GM23248 (cell line): ENCODE data around the gene IL1F10. TPM values are rescaled to one million over a fixed set of nuclear protein-coding genes. Genes with fewer than 3 reads are reported as not detected.

Source experiments
- DNase-seq: peaks from one replicate; pipeline ENCODE4 v3.0.0-alpha.2; 2015
- H2AFZ ChIP-seq: fragments of 200-600 bp; sonication (generic); 2 replicates; pipeline ENCODE4 v1.6.1; 2016; ENCODE audit warnings: antibody characterized with exemption
- H3F3A ChIP-seq: fragments of 200-600 bp; sonication (generic); 2 replicates; pipeline ENCODE4 v1.6.1; 2016; ENCODE audit warnings: mild to moderate bottlenecking, antibody characterized with exemption, mixed run types; ENCODE audit not compliant: insufficient read depth
- H3K27ac ChIP-seq: fragments of 200-600 bp; sonication (generic); 2 replicates; pipeline ENCODE4 v1.5.1; 2016; ENCODE audit warnings: mild to moderate bottlenecking
- H3K27me3 ChIP-seq: fragments of 200-600 bp; sonication (generic); replicated peaks from 2 replicates; pipeline ENCODE4 v1.6.1; 2016; ENCODE audit warnings: mild to moderate bottlenecking; ENCODE audit not compliant: insufficient read depth
- H3K36me3 ChIP-seq: fragments of 200-600 bp; sonication (generic); 2 replicates; pipeline ENCODE4 v1.6.1; 2016; ENCODE audit warnings: low read depth, mild to moderate bottlenecking
- H3K4me1 ChIP-seq: fragments of 200-600 bp; sonication (generic); 2 replicates; pipeline ENCODE4 v1.6.1; 2016; ENCODE audit warnings: mild to moderate bottlenecking; ENCODE audit not compliant: insufficient read depth
- H3K4me2 ChIP-seq: fragments of 200-600 bp; sonication (generic); one replicate; pipeline ENCODE4 v1.6.1; 2016; ENCODE audit warnings: mild to moderate bottlenecking; ENCODE audit not compliant: unreplicated experiment
- H3K4me3 ChIP-seq: fragments of 200-600 bp; sonication (generic); 2 replicates; pipeline ENCODE4 v1.5.1; 2016; ENCODE audit warnings: mild to moderate bottlenecking
- H3K79me2 ChIP-seq: fragments of 200-600 bp; sonication (generic); 2 replicates; pipeline ENCODE4 v1.6.1; 2016; ENCODE audit warnings: mild to moderate bottlenecking; ENCODE audit not compliant: insufficient read depth
- H3K9ac ChIP-seq: fragments of 200-600 bp; sonication (generic); 2 replicates; pipeline ENCODE4 v1.6.1; 2016; ENCODE audit warnings: mild to moderate bottlenecking
- H3K9me2 ChIP-seq: fragments of 200-600 bp; sonication (generic); 2 replicates; pipeline ENCODE4 v1.6.1; 2016; ENCODE audit warnings: mixed run types, mild to moderate bottlenecking, moderate library complexity; ENCODE audit not compliant: insufficient read depth
- H3K9me3 ChIP-seq: fragments of 200-600 bp; sonication (generic); one replicate; pipeline ENCODE4 v1.6.1; 2017; ENCODE audit warnings: low read depth
- H4K20me1 ChIP-seq: fragments of 200-600 bp; sonication (generic); 2 replicates; pipeline ENCODE4 v1.6.0; 2016; ENCODE audit not compliant: insufficient read depth
- EZH2 ChIP-seq: fragments of 200-600 bp; sonication (generic); IDR thresholded peaks from 2 replicates; pipeline ENCODE4 v1.6.1; 2018; ENCODE audit warnings: antibody characterized with exemption, mild to moderate bottlenecking; ENCODE audit not compliant: insufficient read depth, poor library complexity, severe bottlenecking
- EZH2phosphoT487 ChIP-seq: fragments of 200-600 bp; sonication (generic); IDR thresholded peaks from 2 replicates; pipeline ENCODE4 v1.6.1; 2018; ENCODE audit warnings: antibody characterized with exemption, moderate library complexity, mild to moderate bottlenecking, low read depth; ENCODE audit not compliant: insufficient read depth
- whole genome bisulfite sequencing, 2 experiments: methylation state at CpG; one replicate each; pipeline ENCODE4 v1.1.6; 2015 to 2017; ENCODE audit warnings: low lambda C conversion rate in 2 of 2, low coverage in 1 of 2; ENCODE audit errors: missing lambda C conversion rate in 2 of 2; 5-methylcytosine and 5-hydroxymethylcytosine counted together
- in situ Hi-C: fragments of 300-500 bp; cut with MboI; formaldehyde crosslinking; loops from 2 replicates; pipeline ENCODE4 v1.15.0; 2020
- polyA plus RNA-seq: library from polyadenylated mRNA; unstranded; fragments of >200 nt; fragmentation: Nextera tagmentation; extraction: Ambion mirVana; gene quantifications from 2 replicates; pipeline ENCODE4 v1.2.1, GENCODE V29; 2016
- total RNA-seq: library from RNA; depleted of rRNA; stranded (reverse); fragments of >200 nt; shearing (Covaris generic); gene quantifications from 2 replicates; pipeline ENCODE4 v1.2.3, GENCODE V29; 2014

IL1F10 gene
- total and polyA plus RNA-seq, 2 experiments from 2014 or later: not detected

DNA sequence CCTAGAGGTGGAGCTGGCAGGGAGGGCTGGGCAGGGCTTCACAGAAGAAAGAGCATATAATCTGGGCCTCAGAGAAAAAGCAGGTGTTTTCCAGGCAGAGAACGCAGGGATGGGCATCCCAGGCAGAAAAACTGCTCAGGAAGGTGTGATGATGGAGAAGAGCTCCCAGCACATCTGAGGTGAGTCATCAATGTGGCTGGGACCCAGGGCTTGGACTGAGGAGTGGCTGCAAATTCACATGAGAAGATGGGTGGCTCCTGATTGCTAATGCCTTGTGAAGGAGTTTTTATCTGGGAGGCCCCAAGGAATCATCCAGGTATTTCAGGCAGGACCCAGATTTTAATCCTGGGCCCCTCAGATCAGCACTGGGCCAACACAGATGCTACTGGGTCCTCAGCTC is 10.2 kb downstream of the IL1F10 start:
- Histone ChIP-seq H3K9me2 (no peaks in the 10 kb centered on the region), H2AFZ (no peak overlapping the region), H3K27me3 (peaks cover 18% of the 10 kb centered on the region; the same call in 1 of the 2 replicates), H3K9ac (no peak overlapping the region), H3K36me3 (no peaks in the 10 kb centered on the region), H3K4me2 (peak overlapping the region; percentile 23), H3F3A (peaks cover 5% of the 10 kb centered on the region; the same call in 1 of the 2 replicates), H3K4me3 (no peak overlapping the region), H3K9me3 (no peaks in the 10 kb centered on the region), H3K4me1 (peaks cover 12% of the 10 kb centered on the region), H3K79me2 (no peaks in the 10 kb centered on the region), H3K27ac (peak overlapping the region; percentile 40), H4K20me1 (no peaks in the 10 kb centered on the region)
- 13 to 53% methylated on average over 1 of the region's 1 CpG for WGBS, 2 experiments
- TF ChIP-seq EZH2phosphoT487 (no peak), EZH2 (no peak)
- peak; percentile 68 for DNase-seq
- in situ Hi-C loops: no loop called here

DNA sequence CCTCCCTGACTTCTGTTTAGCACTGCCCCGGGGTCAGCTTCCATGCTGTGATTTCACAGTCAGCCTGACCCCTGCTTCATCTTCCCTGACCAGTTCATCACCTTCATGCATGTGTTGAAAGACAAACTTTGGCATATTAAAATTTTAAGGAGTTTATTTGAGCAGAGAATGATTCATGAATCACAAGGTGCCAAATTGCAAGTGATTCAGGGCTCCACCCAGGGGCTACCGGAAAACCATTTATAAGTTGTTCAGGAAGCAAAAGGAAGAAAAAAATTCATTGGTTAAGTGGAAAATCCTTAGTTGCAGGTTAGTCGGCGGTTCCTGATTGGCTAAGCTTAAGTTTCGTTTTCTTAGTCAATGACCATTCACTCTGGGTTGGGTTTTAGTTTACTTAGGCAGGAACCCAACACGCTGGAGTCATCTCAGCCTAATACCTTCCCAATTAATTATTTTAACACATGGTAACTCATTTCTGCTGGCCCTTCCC is 10.6 kb downstream of the IL1F10 start:
- H3K36me3 ChIP-seq: no peaks in the 10 kb centered on the region
- no peak overlapping the region for H3K4me3 ChIP-seq
- H3K9me3 ChIP-seq: no peaks in the 10 kb centered on the region
- no peaks in the 10 kb centered on the region for H4K20me1 ChIP-seq
- H3K27me3 ChIP-seq: peaks cover 18% of the 10 kb centered on the region; the same call in 1 of the 2 replicates
- peak; percentile 81 for DNase-seq
- H3K9ac ChIP-seq: no peak overlapping the region
- no peak for TF ChIP-seq EZH2
- no peak for TF ChIP-seq EZH2phosphoT487
- no peak overlapping the region for H2AFZ ChIP-seq
- H3K27ac ChIP-seq: peak overlapping the region; percentile 40
- H3K4me1 ChIP-seq: peaks cover 12% of the 10 kb centered on the region
- in situ Hi-C loops: no loop called here
- 28 to 31% methylated on average over 6 of the region's 6 CpGs for WGBS, 2 experiments
- H3K9me2 ChIP-seq: no peaks in the 10 kb centered on the region
- H3K4me2 ChIP-seq: peak overlapping the region; percentile 23
- H3F3A ChIP-seq: peaks cover 5% of the 10 kb centered on the region; the same call in 1 of the 2 replicates
- no peaks in the 10 kb centered on the region for H3K79me2 ChIP-seq

GRCh38 chr2:113079131-113079530 is 11.4 kb downstream of the IL1F10 start:
- Histone ChIP-seq H3K27ac (no peak overlapping the region), H3K4me2 (no peak overlapping the region), H3F3A (peaks cover 5% of the 10 kb centered on the region; the same call in 1 of the 2 replicates), H3K27me3 (peaks cover 18% of the 10 kb centered on the region; the same call in 1 of the 2 replicates), H3K36me3 (no peaks in the 10 kb centered on the region), H3K9me3 (no peaks in the 10 kb centered on the region), H3K9ac (no peak overlapping the region), H3K9me2 (no peaks in the 10 kb centered on the region), H4K20me1 (no peaks in the 10 kb centered on the region), H3K4me3 (no peak overlapping the region), H3K4me1 (peaks cover 12% of the 10 kb centered on the region), H2AFZ (no peak overlapping the region), H3K79me2 (no peaks in the 10 kb centered on the region)
- TF ChIP-seq EZH2: no peak
- no peak for TF ChIP-seq EZH2phosphoT487
- in situ Hi-C loops: no loop called here
- DNase-seq: no peak
- WGBS, 2 experiments: 58 to 65% methylated on average over 3 to 4 of the region's 4 CpGs

- Histone ChIP-seq H3K27me3 (peaks cover 16% of the 10 kb centered on the region; the same call in 1 of the 2 replicates), H3K9me3 (no peaks in the 10 kb centered on the region), H3K9ac (no peak overlapping the region), H2AFZ (0 out of 2 replicates have a peak overlapping the region, but pooled peaks have one; percentile 39), H3K4me1 (peaks cover 12% of the 10 kb centered on the region), H3K36me3 (no peaks in the 10 kb centered on the region), H3K4me2 (no peak overlapping the region), H3F3A (peaks cover 5% of the 10 kb centered on the region; the same call in 1 of the 2 replicates), H4K20me1 (no peaks in the 10 kb centered on the region), H3K79me2 (no peaks in the 10 kb centered on the region), H3K4me3 (no peak overlapping the region), H3K9me2 (no peaks in the 10 kb centered on the region), H3K27ac (no peak overlapping the region)
- in situ Hi-C loops: loop anchor here (5.0 kb wide), 1 partner anchor 37 kb away; no protein-coding TSS in a partner anchor
- 3 to 5% methylated on average over 9 of the region's 9 CpGs for WGBS, 2 experiments
- TF ChIP-seq EZH2 (no peak), EZH2phosphoT487 (no peak)
- DNase-seq: peak; percentile 75
Observed at GRCh38 chr2:113080134-113080533, 12.4 kb downstream of the IL1F10 start.
